Right atrium auricular region (tissue), 2 donors: Measurements from ENCODE around the gene PCDH12. TPM values are rescaled to one million over a fixed set of nuclear protein-coding genes. Genes with fewer than 3 reads are reported as not detected.

Experiments
- DNase-seq: peaks from one replicate; pipeline ENCODE4 v3.0.0-alpha.2; 2019; ENCODE audit warnings: low spot score
- H3K27ac ChIP-seq, 2 donors: fragments of 200-600 bp; sonication (generic); 1 replicate in 1 of 2; 2 replicates in 1 of 2; pipeline ENCODE4 v1.5.1; 2016 to 2019
- H3K27me3 ChIP-seq, 2 donors: fragments of 200-600 bp; sonication (generic); one replicate each; pipeline versions ENCODE4 v1.5.1 to v1.6.0; 2017 to 2019
- H3K36me3 ChIP-seq: fragments of 200-600 bp; sonication (generic); one replicate; pipeline ENCODE4 v1.5.1; 2016
- H3K4me1 ChIP-seq, 2 donors: fragments of 200-600 bp; sonication (generic); one replicate each; pipeline versions ENCODE4 v1.5.1 to v1.6.0; 2017 to 2019
- H3K4me3 ChIP-seq, 2 donors: fragments of 200-600 bp; sonication (generic); 1 replicate in 1 of 2; 2 replicates in 1 of 2; pipeline ENCODE4 v1.5.1; 2017 to 2019; ENCODE audit warnings: mild to moderate bottlenecking in 1 of 2, moderate library complexity in 1 of 2
- H3K9me3 ChIP-seq, 2 donors: fragments of 200-600 bp; sonication (generic); one replicate each; pipeline ENCODE4 v1.5.1; 2019
- CTCF ChIP-seq, 2 donors: fragments of 200-600 bp; sonication (generic); IDR thresholded peaks; one replicate each; pipeline ENCODE4 v1.5.1; 2019; ENCODE audit warnings: antibody characterized with exemption in 2 of 2
- total RNA-seq, 2 donors: library from RNA; depleted of rRNA; stranded (reverse); fragments of >200 nt; gene quantifications; one replicate each; pipeline ENCODE4 v1.1.0, GENCODE V29; 2016

PCDH12 gene
- total RNA-seq: 1 to 10 TPM; 7.6 to 8.8 TPM

GRCh38 chr5:141958113-141958512 is at the start of gene PCDH12:
PCDH12 (minus strand) TSS chr5:141958202; CDS start chr5:141957851, 351 bp downstream.
- Histone ChIP-seq H3K27me3 (no peaks in the 10 kb centered on the region), H3K4me3 (peak within 1 kb of the TSS; percentile 29 to 36), H3K4me1 (peaks cover 4 to 29% of the 10 kb centered on the region in 2 donors), H3K27ac (peak within 1 kb of the TSS; percentile 41 to 64), H3K9me3 (no peaks in the 10 kb centered on the region), H3K36me3 (no peaks in the 10 kb centered on the region)
- peak; percentile 70 for DNase-seq
- TF ChIP-seq CTCF (IDR thresholded peaks at IDR 0.05): no peak

GRCh38 chr5:142007237-142007544 is 49.2 kb upstream of the PCDH12 start:
- H3K27me3 ChIP-seq: no peaks in the 10 kb centered on the region
- no peak for DNase-seq

GRCh38 chr5:142006363-142007236 is 48.6 kb upstream of the PCDH12 start:
- H3K9me3 ChIP-seq: no peaks in the 10 kb centered on the region
- DNase-seq: no peak
- peaks cover 46% of the 10 kb centered on the region for H3K36me3 ChIP-seq
- no peak overlapping the region for H3K27ac ChIP-seq
- no peaks in the 10 kb centered on the region for H3K27me3 ChIP-seq
- no peak for TF ChIP-seq CTCF (IDR thresholded peaks at IDR 0.05)
- no peaks in the 10 kb centered on the region for H3K4me1 ChIP-seq
- no peak overlapping the region for H3K4me3 ChIP-seq

More at GRCh38 chr5:142007237-142007544, 49.2 kb upstream of the PCDH12 start:
- Histone ChIP-seq H3K36me3 (peaks cover 40% of the 10 kb centered on the region), H3K9me3 (no peaks in the 10 kb centered on the region), H3K27ac (no peak overlapping the region), H3K4me3 (no peak overlapping the region), H3K4me1 (peaks cover 0 to 5% of the 10 kb centered on the region in 2 donors)
- TF ChIP-seq CTCF (IDR thresholded peaks at IDR 0.05): no peak

- Histone ChIP-seq H3K27ac (no peak overlapping the region), H3K27me3 (no peaks in the 10 kb centered on the region), H3K9me3 (no peaks in the 10 kb centered on the region), H3K36me3 (peaks cover 49% of the 10 kb centered on the region), H3K4me3 (no peak overlapping the region), H3K4me1 (no peaks in the 10 kb centered on the region)
- DNase-seq: no peak
- no peak for TF ChIP-seq CTCF (IDR thresholded peaks at IDR 0.05)
Measured at GRCh38 chr5:142003266-142003800, 45.3 kb upstream of the PCDH12 start.

GRCh38 chr5:142000704-142001484 is 42.9 kb upstream of the PCDH12 start:
- Histone ChIP-seq H3K9me3 (no peaks in the 10 kb centered on the region), H3K4me1 (no peaks in the 10 kb centered on the region), H3K36me3 (peaks cover 47% of the 10 kb centered on the region), H3K4me3 (no peak overlapping the region), H3K27ac (no peak overlapping the region), H3K27me3 (no peaks in the 10 kb centered on the region)
- TF ChIP-seq CTCF (IDR thresholded peaks at IDR 0.05): peak in 1 of 2 donors; percentile 48
- no peak for DNase-seq
